Nephron progenitor cell (in vitro differentiated cells): ENCODE data around the gene ULBP2.
"Not testable (repeated sequence)": the region's sequence is repeated elsewhere in the genome, so short reads cannot be mapped to it uniquely, and the experiment has no call there.

ENCODE experiments used
- DNase-seq: peaks from one replicate; pipeline ENCODE4 v3.0.0; 2021
- H3K27ac Mint-ChIP-seq: 2 replicates; pipeline ENCODE4 v1.8.0; 2021; ENCODE audit warnings: mild to moderate bottlenecking, moderate library complexity, mixed read lengths
- H3K27me3 Mint-ChIP-seq: 2 replicates; pipeline ENCODE4 v1.8.0; 2021; ENCODE audit warnings: mild to moderate bottlenecking, low read depth, mixed read lengths; ENCODE audit not compliant: poor library complexity
- H3K36me3 Mint-ChIP-seq: 2 replicates; pipeline ENCODE4 v1.8.0; 2021; ENCODE audit warnings: low read depth, mixed read lengths
- H3K4me1 Mint-ChIP-seq: 2 replicates; pipeline ENCODE4 v1.8.0; 2021; ENCODE audit warnings: mixed read lengths
- H3K4me3 Mint-ChIP-seq: 2 replicates; pipeline ENCODE4 v1.8.0; 2021; ENCODE audit warnings: mild to moderate bottlenecking, moderate library complexity, mixed read lengths
- H3K9me3 Mint-ChIP-seq: 2 replicates; pipeline ENCODE4 v1.8.0; 2021; ENCODE audit warnings: mild to moderate bottlenecking, moderate library complexity, mixed read lengths
- TF ChIP-seq, protein P1 (sequence below): fragments of 200-600 bp; sonication (generic); IDR thresholded peaks from 2 replicates; pipeline ENCODE4 v1.5.0; 2021; ENCODE audit warnings: antibody characterized with exemption

Gene ULBP2

DNA sequence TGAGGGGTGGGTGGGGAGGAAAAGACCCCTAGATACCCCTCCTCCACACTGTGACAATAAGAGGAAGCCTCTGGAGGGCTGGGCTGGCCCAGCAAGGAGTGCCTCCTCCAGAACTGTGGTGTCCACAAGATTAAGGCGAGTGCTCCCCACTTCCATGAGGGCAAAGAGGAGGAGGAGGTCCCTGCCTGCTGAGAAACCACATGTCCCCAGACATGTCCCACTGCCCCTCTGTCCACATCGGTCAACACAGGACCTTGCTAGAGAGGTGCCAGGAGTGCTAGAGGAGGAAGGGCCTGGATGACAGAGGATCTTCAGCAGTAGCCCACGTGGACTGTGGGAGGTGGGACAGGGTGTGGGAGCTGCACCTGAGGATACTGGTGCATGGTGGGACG, 22.0 kb upstream of the ULBP2 start:
- peaks cover 96% of the 10 kb centered on the region for H3K27me3 Mint-ChIP-seq

DNA sequence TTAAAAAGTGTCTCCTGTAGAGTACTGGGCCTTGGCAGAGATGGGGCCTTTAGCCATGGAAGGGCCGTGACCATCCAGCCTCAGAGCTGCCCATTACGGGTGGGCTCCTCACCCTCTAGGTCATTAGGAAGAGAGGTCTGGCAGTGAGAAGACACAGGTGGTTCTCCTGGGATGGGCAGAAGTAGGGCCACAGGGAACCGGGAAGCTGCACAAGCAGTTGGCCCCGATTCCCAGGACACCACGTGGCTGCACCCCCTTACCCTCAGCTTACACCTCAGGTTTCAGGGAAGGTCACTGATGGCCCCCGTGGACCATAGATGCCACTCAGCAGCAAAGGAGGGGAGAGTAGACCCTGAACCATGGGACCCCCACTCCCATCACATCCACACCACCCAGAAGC, 20.5 kb upstream of the ULBP2 start:
- Mint-ChIP-seq H3K4me1 (peaks cover 16% of the 10 kb centered on the region), H3K4me3 (no peak overlapping the region), H3K9me3 (peaks cover 19% of the 10 kb centered on the region), H3K27me3 (peaks cover 100% of the 10 kb centered on the region), H3K27ac (no peak overlapping the region), H3K36me3 (no peaks in the 10 kb centered on the region)
- no peak for DNase-seq
- TF ChIP-seq, protein P1, sequence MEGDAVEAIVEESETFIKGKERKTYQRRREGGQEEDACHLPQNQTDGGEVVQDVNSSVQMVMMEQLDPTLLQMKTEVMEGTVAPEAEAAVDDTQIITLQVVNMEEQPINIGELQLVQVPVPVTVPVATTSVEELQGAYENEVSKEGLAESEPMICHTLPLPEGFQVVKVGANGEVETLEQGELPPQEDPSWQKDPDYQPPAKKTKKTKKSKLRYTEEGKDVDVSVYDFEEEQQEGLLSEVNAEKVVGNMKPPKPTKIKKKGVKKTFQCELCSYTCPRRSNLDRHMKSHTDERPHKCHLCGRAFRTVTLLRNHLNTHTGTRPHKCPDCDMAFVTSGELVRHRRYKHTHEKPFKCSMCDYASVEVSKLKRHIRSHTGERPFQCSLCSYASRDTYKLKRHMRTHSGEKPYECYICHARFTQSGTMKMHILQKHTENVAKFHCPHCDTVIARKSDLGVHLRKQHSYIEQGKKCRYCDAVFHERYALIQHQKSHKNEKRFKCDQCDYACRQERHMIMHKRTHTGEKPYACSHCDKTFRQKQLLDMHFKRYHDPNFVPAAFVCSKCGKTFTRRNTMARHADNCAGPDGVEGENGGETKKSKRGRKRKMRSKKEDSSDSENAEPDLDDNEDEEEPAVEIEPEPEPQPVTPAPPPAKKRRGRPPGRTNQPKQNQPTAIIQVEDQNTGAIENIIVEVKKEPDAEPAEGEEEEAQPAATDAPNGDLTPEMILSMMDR, result no peak

More for the DNA sequence above, 22.0 kb upstream of the ULBP2 start:
- TF ChIP-seq, protein P1, result no peak
- no peak for DNase-seq
- no peak overlapping the region for H3K4me3 Mint-ChIP-seq
- H3K4me1 Mint-ChIP-seq, result peaks cover 16% of the 10 kb centered on the region
- H3K9me3 Mint-ChIP-seq, result peaks cover 12% of the 10 kb centered on the region
- H3K27ac Mint-ChIP-seq, result no peak overlapping the region
- no peaks in the 10 kb centered on the region for H3K36me3 Mint-ChIP-seq

DNA sequence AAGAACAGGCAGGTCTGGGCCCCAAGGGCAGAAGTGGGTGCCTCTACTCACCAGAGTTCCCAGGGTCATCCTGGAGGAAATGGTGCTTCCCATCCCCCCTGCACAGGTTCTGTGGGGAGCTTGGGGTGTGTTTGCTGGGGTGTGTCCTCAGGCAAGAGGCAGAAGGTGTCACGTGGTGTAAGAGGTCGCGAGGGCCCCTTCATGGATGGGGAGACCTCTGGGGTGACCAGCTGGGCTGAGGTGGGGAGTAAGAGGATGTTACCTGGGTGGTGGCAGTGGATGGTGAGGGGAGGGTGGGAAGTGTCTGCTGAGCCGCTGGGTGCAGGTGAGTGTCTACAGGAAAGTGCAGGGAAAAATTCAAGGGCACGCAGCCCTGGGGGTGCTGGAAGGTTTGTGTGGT, 19.7 kb upstream of the ULBP2 start:
- peak overlapping the region; percentile 76 for H3K4me3 Mint-ChIP-seq

DNA sequence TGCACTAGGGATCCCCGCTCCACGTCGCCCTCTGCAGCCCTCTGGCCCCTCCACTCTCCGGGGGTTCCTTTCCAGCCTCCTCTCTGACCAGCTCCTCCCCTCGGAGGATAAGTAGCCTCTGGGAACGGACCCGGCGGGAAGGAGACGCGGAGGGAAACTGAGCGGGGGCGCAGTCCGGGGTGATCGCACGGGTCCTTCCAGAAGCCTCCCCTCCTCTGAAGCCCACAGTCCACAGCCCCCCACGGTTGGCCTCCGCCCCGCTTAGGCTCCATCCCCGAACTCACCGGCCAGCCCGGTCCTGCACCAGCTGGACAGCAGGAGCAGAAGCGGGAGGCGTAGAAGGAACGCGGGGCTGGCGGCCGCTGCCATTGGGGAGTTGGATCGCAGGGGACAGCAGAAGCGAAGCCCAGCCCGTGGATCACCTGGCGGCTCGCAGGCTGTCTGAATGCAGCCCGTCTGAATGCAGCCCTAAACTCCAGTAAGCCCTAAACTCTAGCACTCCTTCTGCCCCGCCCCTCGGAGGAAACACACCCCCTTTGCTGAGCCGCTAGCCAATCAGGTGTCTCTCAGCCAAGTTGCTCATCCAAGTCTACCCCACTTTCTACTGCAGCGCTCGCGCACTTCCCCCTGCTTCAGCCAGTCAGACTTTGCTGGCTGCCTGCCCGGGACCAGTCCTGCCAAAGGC, 19.0 kb upstream of the ULBP2 start, which contains the start of gene RAET1G:
Gene RAET1G, minus strand, starts transcription at position 480 of the 685 bp plus-strand sequence. Its CDS starts 111 bp downstream, at position 369.
- peaks cover 97% of the 10 kb centered on the region for H3K27me3 Mint-ChIP-seq
- TF ChIP-seq, protein P1, result no peak
- H3K27ac Mint-ChIP-seq, result no peak within 1 kb of the TSS
- peaks cover 16% of the 10 kb centered on the region for H3K4me1 Mint-ChIP-seq
- H3K4me3 Mint-ChIP-seq, result peak within 1 kb of the TSS; percentile 76
- H3K36me3 Mint-ChIP-seq, result no peaks in the 10 kb centered on the region
- DNase-seq, result peak; percentile 86
- H3K9me3 Mint-ChIP-seq, result peaks cover 21% of the 10 kb centered on the region

More for the DNA sequence above, 19.7 kb upstream of the ULBP2 start:
- not testable (repeated sequence) for DNase-seq, H3K36me3 Mint-ChIP-seq, H3K27ac Mint-ChIP-seq
- peaks cover 19% of the 10 kb centered on the region for H3K9me3 Mint-ChIP-seq
- peaks cover 98% of the 10 kb centered on the region for H3K27me3 Mint-ChIP-seq
- H3K4me1 Mint-ChIP-seq, result peaks cover 16% of the 10 kb centered on the region

DNA sequence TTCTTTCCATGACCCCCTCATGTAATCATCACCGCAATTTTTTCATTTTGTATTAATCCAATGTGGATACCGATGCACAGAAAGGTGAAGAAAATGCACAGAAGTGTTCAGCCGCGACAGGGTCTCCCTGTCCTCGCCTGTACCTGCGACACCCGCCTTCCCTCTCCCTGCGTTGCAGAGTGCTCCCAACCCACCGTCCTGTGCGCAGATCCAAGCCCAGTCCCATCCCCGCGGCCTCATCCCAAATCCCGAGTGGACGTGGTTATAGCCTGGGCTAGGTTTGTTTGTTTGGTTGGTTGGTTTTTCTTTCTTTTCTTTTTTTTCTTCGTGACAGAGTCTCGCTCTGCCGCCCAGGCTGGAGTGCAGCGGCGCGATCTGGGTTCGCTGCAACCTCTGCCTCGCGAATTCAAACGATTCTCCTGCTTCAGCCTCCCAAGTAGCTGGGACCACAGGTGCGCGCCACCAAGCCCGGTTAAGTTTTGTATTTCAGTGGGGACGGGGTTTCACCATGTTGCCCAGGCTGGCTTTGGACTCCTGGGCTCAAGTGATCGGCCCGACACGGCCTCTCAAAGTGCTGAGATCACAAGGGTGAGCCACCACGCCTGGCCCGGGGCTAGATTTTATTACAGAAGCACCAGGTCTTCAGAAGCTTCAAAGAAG, 18.4 kb upstream of the ULBP2 start:
- Mint-ChIP-seq H3K4me3 (peak overlapping the region; percentile 76), H3K27me3 (peaks cover 97% of the 10 kb centered on the region), H3K27ac (no peak overlapping the region), H3K36me3 (no peaks in the 10 kb centered on the region), H3K9me3 (peaks cover 26% of the 10 kb centered on the region), H3K4me1 (peaks cover 16% of the 10 kb centered on the region)
- TF ChIP-seq, protein P1, result no peak
- DNase-seq, result peak; percentile 28

DNA sequence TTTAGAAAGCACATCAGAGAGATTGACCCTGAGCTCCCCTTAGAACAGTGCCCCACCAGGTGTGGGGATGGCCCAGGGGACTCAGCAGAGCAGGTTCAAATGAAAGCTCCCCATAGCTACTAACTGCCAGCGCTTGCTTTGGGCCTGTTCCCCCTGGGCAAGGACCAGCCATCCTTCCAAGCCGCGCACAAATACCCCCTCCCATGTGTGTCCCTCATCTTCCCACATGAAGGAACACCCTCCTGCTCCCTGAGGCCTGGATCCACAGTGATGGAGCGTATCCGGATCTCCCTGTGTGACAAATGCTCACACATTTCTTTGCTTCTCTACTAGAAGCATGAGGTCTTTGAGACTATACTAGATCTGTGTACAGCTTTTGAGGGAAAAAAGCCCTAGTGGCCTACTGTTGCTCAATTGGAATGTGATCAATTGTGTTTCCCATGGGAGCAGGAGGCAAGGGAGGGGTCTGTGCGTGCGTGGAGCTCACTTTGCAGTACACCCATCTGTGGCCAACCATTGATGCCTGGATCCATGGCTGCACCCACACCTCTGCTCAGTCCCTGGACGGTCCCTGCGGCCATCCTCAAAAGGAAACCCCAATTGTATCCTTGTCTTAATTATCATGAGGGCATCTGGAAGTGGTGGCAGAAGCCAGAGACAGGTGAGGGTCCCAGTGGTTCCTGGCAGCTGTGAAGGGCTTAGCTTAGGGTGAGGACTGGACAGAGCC, 17.4 kb upstream of the ULBP2 start:
- Mint-ChIP-seq H3K27ac (no peak overlapping the region), H3K9me3 (peaks cover 30% of the 10 kb centered on the region), H3K27me3 (peaks cover 97% of the 10 kb centered on the region), H3K4me1 (peaks cover 16% of the 10 kb centered on the region), H3K36me3 (no peaks in the 10 kb centered on the region), H3K4me3 (no peak overlapping the region)
- TF ChIP-seq, protein P1, result no peak
- DNase-seq, result no peak
